Measurements from ENCODE around the gene NFATC1. TPM values are rescaled to one million over a fixed set of nuclear protein-coding genes. Genes with fewer than 3 reads are reported as not detected.

NFATC1 gene
- total RNA-seq, 2 donors from 2014 or later, result 5.2 to 5.9 TPM

DNA sequence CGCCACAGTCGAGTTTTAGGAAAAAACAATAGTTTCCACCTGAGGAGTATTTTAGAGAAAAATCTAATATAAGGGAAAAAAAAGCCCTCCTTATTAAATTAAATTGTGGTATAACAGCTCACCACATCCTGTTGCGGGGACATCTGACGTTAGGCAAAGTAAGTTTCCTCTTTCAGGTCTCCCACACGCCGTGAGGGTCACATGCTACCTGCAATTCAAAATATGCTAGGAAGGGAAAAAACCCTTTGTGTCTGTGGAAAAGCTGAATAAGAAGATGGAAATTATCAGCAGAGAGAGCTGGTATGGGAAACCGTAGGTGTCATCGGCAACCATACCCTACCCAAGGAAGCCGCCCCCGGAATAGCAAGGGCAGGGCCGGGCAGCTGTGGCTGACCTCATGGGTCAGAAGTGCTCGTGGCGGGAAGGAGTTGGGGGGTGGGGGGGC, 128.0 kb downstream of the NFATC1 start:
- no peak for ATAC-seq
- H3K4me1 ChIP-seq, result no peaks in the 10 kb centered on the region
- DNase-seq, result peak in 1 of 4 donors; percentile 6
- H3K9me3 ChIP-seq, result no peaks in the 10 kb centered on the region
- no peak overlapping the region for H3K27ac ChIP-seq
- H3K27me3 ChIP-seq, result no peaks in the 10 kb centered on the region
- H3K36me3 ChIP-seq (replicated peaks in 1 of 2; ENCODE audit: insufficient read depth in 1 of 2, low read depth in 2 of 2), result peaks cover 0 to 1% of the 10 kb centered on the region in 2 donors
- TF ChIP-seq POLR2A (IDR thresholded peaks at IDR 0.05) (no peak), CTCF (IDR thresholded peaks at IDR 0.05) (no peak)
- intact Hi-C loops (cut with DNase I), result no loop called here
- H3K4me3 ChIP-seq, result no peak overlapping the region
- WGBS, 2 donors, result 67 to 88% methylated on average over 13 of the region's 13 CpGs

- Histone ChIP-seq H3K4me3 (no peak overlapping the region), H3K9me3 (no peaks in the 10 kb centered on the region), H3K36me3 (replicated peaks in 1 of 2; ENCODE audit: insufficient read depth in 1 of 2, low read depth in 2 of 2) (peaks cover 0 to 1% of the 10 kb centered on the region in 2 donors), H3K27ac (no peak overlapping the region), H3K4me1 (no peaks in the 10 kb centered on the region), H3K27me3 (no peaks in the 10 kb centered on the region)
- 76 to 95% methylated on average over 22 to 58 of the region's 63 CpGs for WGBS, 2 donors
- ATAC-seq, result no peak
- intact Hi-C loops (cut with DNase I), result no loop called here
- DNase-seq, result peak in 1 of 4 donors; percentile 7
- TF ChIP-seq POLR2A (IDR thresholded peaks at IDR 0.05), result no peak
- no peak for TF ChIP-seq CTCF (IDR thresholded peaks at IDR 0.05)
These were observed 128.7 kb downstream of the NFATC1 start for GRCh38 chr18:79524181-79525078.

DNA sequence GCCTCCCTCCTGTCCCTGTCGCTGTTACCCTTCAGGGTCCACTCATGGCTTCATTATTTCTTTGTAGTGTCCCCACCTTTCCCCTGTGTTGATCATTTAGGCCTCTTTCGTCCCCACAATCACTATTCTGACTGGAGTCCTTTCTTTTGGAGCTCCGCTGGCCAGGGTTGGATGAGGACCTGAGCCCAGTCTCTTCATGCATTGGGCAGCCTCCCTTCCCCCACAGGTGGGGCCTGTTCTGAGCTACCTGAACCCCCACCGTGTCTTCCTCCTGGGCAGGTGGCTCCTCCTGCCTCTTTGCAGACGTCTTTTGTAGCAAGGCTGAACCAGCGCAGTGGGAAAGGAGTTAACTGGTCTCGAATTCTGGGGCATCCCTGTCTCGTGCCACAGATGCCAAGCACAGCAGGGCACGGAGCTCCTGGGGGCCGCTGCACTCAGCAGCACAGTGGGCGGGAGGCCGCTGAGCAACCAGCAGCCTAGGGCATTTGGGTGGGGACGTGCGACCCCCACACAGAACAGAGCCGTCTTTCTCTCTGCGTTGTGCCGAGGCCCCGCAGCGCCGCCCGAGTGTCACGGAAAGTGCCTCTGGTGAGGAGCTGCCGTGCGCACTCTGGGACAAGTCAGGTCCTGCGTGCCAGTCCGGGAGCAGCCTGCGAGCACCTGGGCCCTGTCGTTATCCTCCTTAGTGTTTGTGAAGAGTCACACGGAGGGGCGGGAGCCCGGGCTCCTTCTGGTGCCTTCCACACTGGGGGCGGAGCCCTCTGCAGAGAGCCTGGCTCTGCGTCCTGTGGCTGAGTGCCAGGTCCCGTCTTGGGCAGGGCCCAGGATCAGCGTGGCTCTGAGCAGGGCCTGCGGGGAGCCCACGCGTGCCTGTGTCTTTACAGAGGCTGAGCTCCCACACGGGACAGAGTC, 130.1 kb downstream of the NFATC1 start:
- no peaks in the 10 kb centered on the region for H3K4me1 ChIP-seq
- H3K9me3 ChIP-seq, result no peaks in the 10 kb centered on the region
- ATAC-seq (no peak), DNase-seq (peak in 1 of 4 donors; percentile 32)
- intact Hi-C loops (cut with DNase I), result no loop called here
- H3K4me3 ChIP-seq, result no peak overlapping the region
- H3K36me3 ChIP-seq (replicated peaks in 1 of 2; ENCODE audit: insufficient read depth in 1 of 2, low read depth in 2 of 2), result peaks cover 0 to 1% of the 10 kb centered on the region in 2 donors
- no peak for TF ChIP-seq CTCF (IDR thresholded peaks at IDR 0.05)
- TF ChIP-seq POLR2A (IDR thresholded peaks at IDR 0.05), result no peak
- 69 to 82% methylated on average over 31 to 39 of the region's 39 CpGs for WGBS, 2 donors
- H3K27me3 ChIP-seq, result no peaks in the 10 kb centered on the region
- no peak overlapping the region for H3K27ac ChIP-seq

DNA sequence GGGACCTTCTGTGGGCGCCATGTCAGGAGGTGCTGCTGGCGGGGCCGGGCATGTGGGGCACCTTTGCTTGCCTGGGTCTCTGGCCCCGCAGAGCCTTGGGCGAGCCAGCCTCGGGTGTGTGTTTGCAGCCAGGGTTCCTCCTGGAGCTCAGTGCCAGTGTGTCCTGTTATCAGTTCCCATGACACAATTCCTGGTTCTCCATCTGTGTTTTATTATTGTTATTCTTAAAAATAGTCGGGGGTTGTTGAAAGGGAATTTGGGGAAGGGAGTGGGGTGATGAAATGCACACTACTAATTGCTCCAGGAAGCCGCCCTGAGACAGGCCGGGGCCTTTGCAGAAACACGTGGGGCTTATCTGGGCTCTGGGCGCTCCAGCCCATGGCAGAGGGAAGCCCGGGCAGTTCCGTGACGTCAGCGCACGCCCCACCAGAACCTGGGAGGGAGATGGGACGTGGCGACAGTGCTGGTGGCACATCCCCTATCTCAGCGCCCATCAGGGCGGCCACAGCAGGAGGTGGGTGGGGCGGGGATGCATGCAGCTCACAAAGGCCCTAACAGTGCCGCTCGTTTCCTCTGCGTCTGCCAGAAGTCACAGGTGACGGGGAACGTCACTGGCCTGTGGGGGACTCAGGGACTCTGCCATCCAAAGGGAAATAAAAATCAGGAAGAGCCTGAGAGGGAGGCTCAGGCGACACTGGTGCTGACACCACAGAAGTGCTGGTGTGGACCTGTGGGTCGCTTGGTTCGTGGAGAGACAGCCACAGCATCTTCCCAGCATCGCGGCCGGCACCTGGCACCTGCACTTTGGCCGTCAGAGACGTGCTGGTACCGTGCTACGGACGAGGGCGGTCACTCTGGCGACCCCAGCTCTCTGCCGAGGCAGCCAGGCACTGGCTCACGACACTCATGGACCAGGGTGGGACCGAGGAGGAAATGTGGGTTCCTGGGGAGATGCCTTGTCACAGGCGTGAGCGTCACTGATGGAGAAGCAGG, 131.0 kb downstream of the NFATC1 start:
- DNase-seq, result peak in 1 of 4 donors; percentile 1
- H3K4me3 ChIP-seq, result no peak overlapping the region
- intact Hi-C loops (cut with DNase I), result no loop called here

More for the DNA sequence above, 131.0 kb downstream of the NFATC1 start:
- Histone ChIP-seq H3K27me3 (no peaks in the 10 kb centered on the region), H3K4me1 (no peaks in the 10 kb centered on the region), H3K36me3 (replicated peaks in 1 of 2; ENCODE audit: insufficient read depth in 1 of 2, low read depth in 2 of 2) (peaks cover 0 to 1% of the 10 kb centered on the region in 2 donors), H3K9me3 (no peaks in the 10 kb centered on the region), H3K27ac (no peak overlapping the region)
- WGBS, 2 donors, result 84 to 89% methylated on average over 42 to 44 of the region's 44 CpGs
- TF ChIP-seq CTCF (IDR thresholded peaks at IDR 0.05) (no peak), POLR2A (IDR thresholded peaks at IDR 0.05) (no peak)
- ATAC-seq, result no peak
